Kidney epithelial cell (primary cell): Measurements from ENCODE around the gene HPCAL1. TPM values are rescaled to one million over a fixed set of nuclear protein-coding genes. Genes with fewer than 3 reads are reported as not detected.

ENCODE experiments used
- DNase-seq: peaks from one replicate; pipeline ENCODE4 v3.0.0-alpha.2; 2010; ENCODE audit warnings: low read depth
- H3K27me3 ChIP-seq: 2 replicates; pipeline ENCODE4 v1.6.0; 2011; ENCODE audit warnings: low read length; ENCODE audit not compliant: control insufficient read depth, insufficient read depth
- H3K36me3 ChIP-seq: 2 replicates; pipeline ENCODE4 v1.5.1; 2011; ENCODE audit warnings: low read length; ENCODE audit not compliant: control insufficient read depth, insufficient read depth
- H3K4me3 ChIP-seq: 2 replicates; pipeline ENCODE4 v1.5.1; 2011; ENCODE audit warnings: low read depth, mild to moderate bottlenecking, control low read depth, low read length
- CTCF ChIP-seq: IDR thresholded peaks from 2 replicates; pipeline ENCODE4 v1.5.1; 2011; ENCODE audit warnings: mild to moderate bottlenecking, moderate library complexity, low read length, control low read depth, inconsistent platforms; ENCODE audit not compliant: insufficient read depth, poor library complexity, severe bottlenecking
- total RNA-seq: library from RNA; depleted of rRNA; stranded (reverse); fragments of >200 nt; gene quantifications from 2 replicates; pipeline ENCODE4 v1.2.3, GENCODE V29; 2015

HPCAL1 gene
- total RNA-seq, 1 donor from 2014 or later = 33.7 TPM

DNA sequence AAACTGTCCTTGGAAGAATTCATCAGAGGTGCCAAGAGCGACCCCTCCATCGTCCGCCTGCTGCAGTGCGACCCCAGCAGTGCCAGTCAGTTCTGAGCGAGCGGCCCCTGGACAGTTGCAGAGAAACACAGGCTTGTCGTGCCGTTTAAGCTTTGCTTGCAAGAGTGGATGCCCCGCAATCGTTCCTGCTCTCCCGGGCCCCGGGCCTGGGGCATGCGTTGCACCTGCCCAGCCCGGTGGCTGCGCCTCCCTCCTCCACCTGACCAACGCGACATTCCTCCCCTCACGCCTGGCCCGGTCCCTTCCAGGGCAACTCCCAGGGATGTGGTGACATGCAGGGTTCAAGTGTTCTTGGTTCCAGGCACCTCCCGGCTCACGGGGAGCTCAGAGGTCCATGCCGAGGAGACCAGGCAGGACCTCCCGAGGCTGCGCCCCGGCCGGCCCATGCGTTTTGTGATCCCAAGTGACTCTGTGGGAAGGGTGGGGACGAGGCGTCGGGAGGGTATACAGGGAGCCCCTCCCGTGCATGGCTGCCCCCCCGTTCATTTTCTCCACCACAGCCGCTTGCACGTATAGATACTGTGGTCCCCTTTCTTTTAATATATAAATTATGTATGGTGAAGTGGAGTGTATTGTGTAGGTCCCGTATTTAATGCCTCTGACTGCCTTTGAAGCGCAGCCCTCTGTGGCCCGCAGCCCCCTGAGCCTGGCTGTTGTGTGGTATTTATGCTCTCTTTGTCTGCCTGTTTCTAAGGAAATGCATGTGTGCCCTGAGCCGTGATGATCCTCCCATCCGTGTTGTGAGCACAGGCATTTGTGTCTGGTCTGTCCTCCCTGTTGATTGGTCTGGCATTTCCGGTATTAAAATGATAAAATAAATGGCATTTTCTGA, 124.3 kb downstream of the HPCAL1 start:
- H3K4me3 ChIP-seq = no peak overlapping the region
- no peaks in the 10 kb centered on the region for H3K36me3 ChIP-seq
- no peaks in the 10 kb centered on the region for H3K27me3 ChIP-seq
- DNase-seq = no peak
- TF ChIP-seq CTCF = no peak

GRCh38 chr2:10427618-10427949, 124.9 kb downstream of the HPCAL1 start:
- H3K4me3 ChIP-seq = no peak overlapping the region
- no peaks in the 10 kb centered on the region for H3K27me3 ChIP-seq
- DNase-seq = no peak
- TF ChIP-seq CTCF = no peak
- no peaks in the 10 kb centered on the region for H3K36me3 ChIP-seq

DNA sequence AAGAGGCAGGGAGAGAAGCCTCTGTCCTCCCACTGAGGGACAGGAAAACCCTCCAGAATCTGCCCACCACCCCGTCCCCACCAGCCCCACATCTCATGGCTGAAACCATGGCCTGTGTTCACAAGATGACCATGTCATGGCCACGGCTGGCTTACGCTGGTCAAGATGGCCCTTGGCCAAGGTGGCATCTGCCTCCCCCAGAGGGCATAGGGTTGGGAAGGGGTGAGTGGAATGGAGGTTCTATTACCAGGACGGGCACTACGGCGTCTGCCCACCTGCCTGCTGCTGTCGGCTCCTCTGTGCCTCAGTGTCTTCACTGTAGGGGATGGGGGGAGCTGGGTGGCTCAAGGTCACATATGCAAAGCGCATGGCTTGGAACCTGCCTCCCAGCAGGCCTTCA, 125.7 kb downstream of the HPCAL1 start:
- Histone ChIP-seq H3K4me3 (no peak overlapping the region), H3K27me3 (no peaks in the 10 kb centered on the region), H3K36me3 (no peaks in the 10 kb centered on the region)
- DNase-seq = no peak
- no peak for TF ChIP-seq CTCF

DNA sequence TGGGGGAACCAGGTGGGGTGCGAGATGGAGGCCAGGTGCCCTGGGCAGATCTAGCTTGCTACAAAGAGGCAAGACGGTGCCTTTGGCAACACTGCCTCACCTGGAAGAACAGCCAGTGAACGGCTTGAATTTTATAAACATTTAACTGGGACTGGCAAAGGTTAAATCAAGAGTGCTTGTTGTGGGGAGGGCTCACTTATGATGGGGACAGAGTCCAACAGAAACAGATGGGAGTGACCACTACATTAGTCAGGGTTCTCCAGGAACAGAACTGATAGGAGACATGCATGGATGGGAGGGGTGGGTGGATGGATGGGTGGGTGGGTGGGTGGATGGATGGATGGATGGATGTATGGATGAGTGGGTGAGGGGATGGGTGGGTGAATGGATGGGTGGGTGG, 126.2 kb downstream of the HPCAL1 start:
- Histone ChIP-seq H3K36me3 (no peaks in the 10 kb centered on the region), H3K4me3 (no peak overlapping the region), H3K27me3 (no peaks in the 10 kb centered on the region)
- no peak for TF ChIP-seq CTCF
- no peak for DNase-seq

GRCh38 chr2:10430886-10431622, 128.3 kb downstream of the HPCAL1 start:
- Histone ChIP-seq H3K36me3 (no peaks in the 10 kb centered on the region), H3K27me3 (no peaks in the 10 kb centered on the region), H3K4me3 (no peak overlapping the region)
- no peak for DNase-seq
- TF ChIP-seq CTCF = no peak
